ENCODE results near the gene RSPO4.
A peak's percentile ranks its signal among the peaks of the same experiment; 100 is the strongest.

The RSPO4 gene

GRCh38 chr20:922781-923180, 79.3 kb downstream of the RSPO4 start:
- no peak overlapping the region for H3K18ac ChIP-seq (ENCODE audit: low read length)
- H3K4ac ChIP-seq (ENCODE audit: low read depth, low read length), result no peak overlapping the region
- no peak overlapping the region for H3K56ac ChIP-seq (ENCODE audit: low read length)
- no peaks in the 10 kb centered on the region for H3K27me3 ChIP-seq (ENCODE audit: insufficient read depth, low read length, poor library complexity)
- H4K8ac ChIP-seq (ENCODE audit: low read depth, low read length), result no peak overlapping the region
- H2AK5ac ChIP-seq (ENCODE audit: low read length), result no peak overlapping the region
- H3K79me2 ChIP-seq (ENCODE audit: control insufficient read depth, insufficient read depth, low read length), result no peaks in the 10 kb centered on the region
- no peak overlapping the region for H3K27ac ChIP-seq (ENCODE audit: low read depth, low read length)
- H3K9ac ChIP-seq (ENCODE audit: low read length), result no peak overlapping the region
- no peak overlapping the region for H3K23ac ChIP-seq (ENCODE audit: low read length)
- H3K4me2 ChIP-seq (ENCODE audit: low read length), result no peak overlapping the region
- H2BK120ac ChIP-seq (ENCODE audit: low read depth, low read length), result no peak overlapping the region
- no peak for DNase-seq
- no peak overlapping the region for H2BK5ac ChIP-seq (ENCODE audit: low read length)
- H4K5ac ChIP-seq (ENCODE audit: low read length), result no peak overlapping the region
- H3K4me3 ChIP-seq (ENCODE audit: low read length), result no peak overlapping the region
- H2BK15ac ChIP-seq (replicated peaks; ENCODE audit: low read depth), result no peak overlapping the region
- peaks cover 6% of the 10 kb centered on the region for H3K4me1 ChIP-seq (ENCODE audit: control insufficient read depth, low read depth, low read length)
- no peaks in the 10 kb centered on the region for H3K36me3 ChIP-seq (ENCODE audit: control insufficient read depth, insufficient read depth, low read length)
- H3K79me1 ChIP-seq (ENCODE audit: low read length), result no peaks in the 10 kb centered on the region
- WGBS (ENCODE audit: extremely low coverage, insufficient coverage, low lambda C conversion rate), result no CpG with 5 or more reads among the region's 4 CpGs

GRCh38 chr20:921068-921467, 81.0 kb downstream of the RSPO4 start:
- no peaks in the 10 kb centered on the region for H3K79me1 ChIP-seq (ENCODE audit: low read length)
- H2BK15ac ChIP-seq (replicated peaks; ENCODE audit: low read depth), result no peak overlapping the region
- H3K36me3 ChIP-seq (ENCODE audit: control insufficient read depth, insufficient read depth, low read length), result no peaks in the 10 kb centered on the region
- no peak overlapping the region for H3K4me2 ChIP-seq (ENCODE audit: low read length)
- no peak overlapping the region for H2BK120ac ChIP-seq (ENCODE audit: low read depth, low read length)
- H3K27me3 ChIP-seq (ENCODE audit: insufficient read depth, low read length, poor library complexity), result no peaks in the 10 kb centered on the region
- DNase-seq, result no peak
- no peak overlapping the region for H3K18ac ChIP-seq (ENCODE audit: low read length)
- H3K4me3 ChIP-seq (ENCODE audit: low read length), result no peak overlapping the region
- H3K4ac ChIP-seq (ENCODE audit: low read depth, low read length), result no peak overlapping the region
- H2AK5ac ChIP-seq (ENCODE audit: low read length), result no peak overlapping the region
- no peaks in the 10 kb centered on the region for H3K79me2 ChIP-seq (ENCODE audit: control insufficient read depth, insufficient read depth, low read length)
- no peak overlapping the region for H3K56ac ChIP-seq (ENCODE audit: low read length)
- peaks cover 15% of the 10 kb centered on the region for H3K4me1 ChIP-seq (ENCODE audit: control insufficient read depth, low read depth, low read length)
- no peak overlapping the region for H4K5ac ChIP-seq (ENCODE audit: low read length)
- no peak overlapping the region for H2BK5ac ChIP-seq (ENCODE audit: low read length)
- no CpG with 5 or more reads among the region's 5 CpGs for WGBS (ENCODE audit: extremely low coverage, insufficient coverage, low lambda C conversion rate)
- H3K27ac ChIP-seq (ENCODE audit: low read depth, low read length), result no peak overlapping the region
- H3K9ac ChIP-seq (ENCODE audit: low read length), result no peak overlapping the region
- H4K8ac ChIP-seq (ENCODE audit: low read depth, low read length), result no peak overlapping the region
- H3K23ac ChIP-seq (ENCODE audit: low read length), result no peak overlapping the region

- H2AK5ac ChIP-seq (ENCODE audit: low read length), result peak overlapping the region; percentile 14
- no peaks in the 10 kb centered on the region for H3K79me1 ChIP-seq (ENCODE audit: low read length)
- H3K27ac ChIP-seq (ENCODE audit: low read depth, low read length), result no peak overlapping the region
- no peak overlapping the region for H3K4ac ChIP-seq (ENCODE audit: low read depth, low read length)
- H3K9ac ChIP-seq (ENCODE audit: low read length), result no peak overlapping the region
- H2BK5ac ChIP-seq (ENCODE audit: low read length), result no peak overlapping the region
- no peak for DNase-seq
- H3K79me2 ChIP-seq (ENCODE audit: control insufficient read depth, insufficient read depth, low read length), result no peaks in the 10 kb centered on the region
- H3K18ac ChIP-seq (ENCODE audit: low read length), result no peak overlapping the region
- no peak overlapping the region for H3K4me2 ChIP-seq (ENCODE audit: low read length)
- no peaks in the 10 kb centered on the region for H3K36me3 ChIP-seq (ENCODE audit: control insufficient read depth, insufficient read depth, low read length)
- no peaks in the 10 kb centered on the region for H3K27me3 ChIP-seq (ENCODE audit: insufficient read depth, low read length, poor library complexity)
- H4K8ac ChIP-seq (ENCODE audit: low read depth, low read length), result no peak overlapping the region
- no peak overlapping the region for H3K23ac ChIP-seq (ENCODE audit: low read length)
- H3K4me3 ChIP-seq (ENCODE audit: low read length), result no peak overlapping the region
- H3K56ac ChIP-seq (ENCODE audit: low read length), result no peak overlapping the region
- H3K4me1 ChIP-seq (ENCODE audit: control insufficient read depth, low read depth, low read length), result peaks cover 15% of the 10 kb centered on the region
- H4K5ac ChIP-seq (ENCODE audit: low read length), result no peak overlapping the region
- no CpG with 5 or more reads among the region's 4 CpGs for WGBS (ENCODE audit: extremely low coverage, insufficient coverage, low lambda C conversion rate)
- no peak overlapping the region for H2BK120ac ChIP-seq (ENCODE audit: low read depth, low read length)
- no peak overlapping the region for H2BK15ac ChIP-seq (replicated peaks; ENCODE audit: low read depth)
These were observed 81.8 kb downstream of the RSPO4 start for GRCh38 chr20:920311-920710.

- H3K23ac ChIP-seq (ENCODE audit: low read length), result no peak overlapping the region
- WGBS (ENCODE audit: extremely low coverage, insufficient coverage, low lambda C conversion rate), result no CpG with 5 or more reads among the region's 5 CpGs
These were observed 82.6 kb downstream of the RSPO4 start for GRCh38 chr20:919491-919916.

GRCh38 chr20:917416-917815, 84.7 kb downstream of the RSPO4 start:
- no peak for DNase-seq
- Histone ChIP-seq H3K27me3 (ENCODE audit: insufficient read depth, low read length, poor library complexity) (no peaks in the 10 kb centered on the region), H3K4ac (ENCODE audit: low read depth, low read length) (no peak overlapping the region), H4K8ac (ENCODE audit: low read depth, low read length) (no peak overlapping the region), H3K23ac (ENCODE audit: low read length) (peak overlapping the region; percentile 9), H3K36me3 (ENCODE audit: control insufficient read depth, insufficient read depth, low read length) (no peaks in the 10 kb centered on the region), H3K56ac (ENCODE audit: low read length) (peak overlapping the region; percentile 44), H3K79me1 (ENCODE audit: low read length) (no peaks in the 10 kb centered on the region), H3K27ac (ENCODE audit: low read depth, low read length) (peak overlapping the region; percentile 36), H2BK15ac (replicated peaks; ENCODE audit: low read depth) (no peak overlapping the region), H3K18ac (ENCODE audit: low read length) (no peak overlapping the region), H2AK5ac (ENCODE audit: low read length) (no peak overlapping the region), H3K4me2 (ENCODE audit: low read length) (no peak overlapping the region), H3K79me2 (ENCODE audit: control insufficient read depth, insufficient read depth, low read length) (no peaks in the 10 kb centered on the region), H2BK120ac (ENCODE audit: low read depth, low read length) (no peak overlapping the region), H3K4me3 (ENCODE audit: low read length) (no peak overlapping the region), H3K9ac (ENCODE audit: low read length) (peak overlapping the region; percentile 17), H3K4me1 (ENCODE audit: control insufficient read depth, low read depth, low read length) (peaks cover 15% of the 10 kb centered on the region), H2BK5ac (ENCODE audit: low read length) (peak overlapping the region; percentile 37), H4K5ac (ENCODE audit: low read length) (no peak overlapping the region)
- WGBS (ENCODE audit: extremely low coverage, insufficient coverage, low lambda C conversion rate), result no CpG with 5 or more reads among the region's 4 CpGs

More at GRCh38 chr20:919491-919916, 82.6 kb downstream of the RSPO4 start:
- no peak overlapping the region for H3K4me2 ChIP-seq (ENCODE audit: low read length)
- H2BK15ac ChIP-seq (replicated peaks; ENCODE audit: low read depth), result no peak overlapping the region
- H3K79me1 ChIP-seq (ENCODE audit: low read length), result no peaks in the 10 kb centered on the region
- H3K18ac ChIP-seq (ENCODE audit: low read length), result no peak overlapping the region
- H4K5ac ChIP-seq (ENCODE audit: low read length), result no peak overlapping the region
- H3K56ac ChIP-seq (ENCODE audit: low read length), result peak overlapping the region; percentile 36
- DNase-seq, result peak; percentile 71
- H2BK5ac ChIP-seq (ENCODE audit: low read length), result no peak overlapping the region
- no peak overlapping the region for H3K27ac ChIP-seq (ENCODE audit: low read depth, low read length)
- H3K27me3 ChIP-seq (ENCODE audit: insufficient read depth, low read length, poor library complexity), result no peaks in the 10 kb centered on the region
- H3K79me2 ChIP-seq (ENCODE audit: control insufficient read depth, insufficient read depth, low read length), result no peaks in the 10 kb centered on the region
- peak overlapping the region; percentile 11 for H3K9ac ChIP-seq (ENCODE audit: low read length)
- H4K8ac ChIP-seq (ENCODE audit: low read depth, low read length), result no peak overlapping the region
- no peak overlapping the region for H2AK5ac ChIP-seq (ENCODE audit: low read length)
- no peaks in the 10 kb centered on the region for H3K36me3 ChIP-seq (ENCODE audit: control insufficient read depth, insufficient read depth, low read length)
- H2BK120ac ChIP-seq (ENCODE audit: low read depth, low read length), result no peak overlapping the region
- H3K4me3 ChIP-seq (ENCODE audit: low read length), result no peak overlapping the region
- peaks cover 15% of the 10 kb centered on the region for H3K4me1 ChIP-seq (ENCODE audit: control insufficient read depth, low read depth, low read length)
- no peak overlapping the region for H3K4ac ChIP-seq (ENCODE audit: low read depth, low read length)

- no peak overlapping the region for H3K4ac ChIP-seq (ENCODE audit: low read depth, low read length)
- H2AK5ac ChIP-seq (ENCODE audit: low read length), result no peak overlapping the region
- H4K5ac ChIP-seq (ENCODE audit: low read length), result no peak overlapping the region
- H3K79me1 ChIP-seq (ENCODE audit: low read length), result no peaks in the 10 kb centered on the region
- H3K36me3 ChIP-seq (ENCODE audit: control insufficient read depth, insufficient read depth, low read length), result no peaks in the 10 kb centered on the region
- no peak overlapping the region for H3K56ac ChIP-seq (ENCODE audit: low read length)
- H2BK120ac ChIP-seq (ENCODE audit: low read depth, low read length), result no peak overlapping the region
- H3K4me2 ChIP-seq (ENCODE audit: low read length), result no peak overlapping the region
- no peaks in the 10 kb centered on the region for H3K27me3 ChIP-seq (ENCODE audit: insufficient read depth, low read length, poor library complexity)
- no peak overlapping the region for H3K27ac ChIP-seq (ENCODE audit: low read depth, low read length)
- H3K18ac ChIP-seq (ENCODE audit: low read length), result no peak overlapping the region
- no peak overlapping the region for H2BK15ac ChIP-seq (replicated peaks; ENCODE audit: low read depth)
- peaks cover 15% of the 10 kb centered on the region for H3K4me1 ChIP-seq (ENCODE audit: control insufficient read depth, low read depth, low read length)
- H3K79me2 ChIP-seq (ENCODE audit: control insufficient read depth, insufficient read depth, low read length), result no peaks in the 10 kb centered on the region
- DNase-seq, result peak; percentile 73
- no peak overlapping the region for H3K4me3 ChIP-seq (ENCODE audit: low read length)
- H3K23ac ChIP-seq (ENCODE audit: low read length), result no peak overlapping the region
- no peak overlapping the region for H4K8ac ChIP-seq (ENCODE audit: low read depth, low read length)
- no peak overlapping the region for H3K9ac ChIP-seq (ENCODE audit: low read length)
- H2BK5ac ChIP-seq (ENCODE audit: low read length), result no peak overlapping the region
- WGBS (ENCODE audit: extremely low coverage, insufficient coverage, low lambda C conversion rate), result no CpG with 5 or more reads among the region's 5 CpGs
These were observed 85.3 kb downstream of the RSPO4 start for GRCh38 chr20:916825-917224.

Measured in mesendoderm (in vitro differentiated cells).